ENCODE measurements around the gene HSF4. TPM values are rescaled to one million over a fixed set of nuclear protein-coding genes. Genes with fewer than 3 reads are reported as not detected.

Gene HSF4
- total and polyA plus RNA-seq, 2 of the 4 experiments (the other 2 are of a cell fraction), result 0.54 to 7.5 TPM

GRCh38 chr16:67162506-67163163, 1.9 kb upstream of the HSF4 start:
- Histone ChIP-seq H3K4me1 (ENCODE audit: control insufficient read depth, insufficient read depth, low read length) (peaks cover 18% of the 10 kb centered on the region; the same call in 1 of the 2 replicates), H2BK15ac (ENCODE audit: low read depth, low read length) (no peak overlapping the region), H2AFZ (replicated peaks; ENCODE audit: low read length, poor library complexity) (peak overlapping the region; percentile 83), H3K4ac (ENCODE audit: low read depth, low read length) (no peak overlapping the region), H3K9me3 (ENCODE audit: control insufficient read depth, insufficient read depth, low read length) (no peaks in the 10 kb centered on the region), H3K9me1 (ENCODE audit: insufficient read depth, low read length) (peaks cover 5% of the 10 kb centered on the region; the same call in 1 of the 2 replicates), H4K8ac (ENCODE audit: low read depth in 2 of 2, low read length in 2 of 2) (no peak overlapping the region), H3K27me3 (ENCODE audit: control insufficient read depth, insufficient read depth, low read length) (peaks cover 24% of the 10 kb centered on the region; the same call in 1 of the 2 replicates), H2BK5ac (ENCODE audit: low read depth, low read length, poor library complexity, severe bottlenecking) (no peak overlapping the region), H3K23ac (ENCODE audit: low read depth, low read length) (no peak overlapping the region), H2AK5ac (ENCODE audit: low read depth, low read length) (no peak overlapping the region), H4K5ac (ENCODE audit: low read depth, low read length) (no peak overlapping the region), H2BK20ac (ENCODE audit: low read depth, low read length) (no peak overlapping the region), H3K9ac (ENCODE audit: low read depth, low read length) (no peak overlapping the region), H3K18ac (ENCODE audit: low read depth, low read length) (no peak overlapping the region), H4K20me1 (ENCODE audit: insufficient read depth, low read length) (0 out of 2 replicates have a peak, but pooled peaks cover 5% of the 10 kb centered on the region), H3K4me3 (ENCODE audit: insufficient read depth, low read depth, low read length) (no peak overlapping the region), H3K36me3 (ENCODE audit: control insufficient read depth, insufficient read depth, low read length) (peaks cover 3% of the 10 kb centered on the region; the same call in 1 of the 2 replicates), H3K27ac (ENCODE audit: insufficient read depth, low read length) (no peak overlapping the region), H3K14ac (replicated peaks; ENCODE audit: low read depth, low read length) (no peak overlapping the region), H3K4me2 (ENCODE audit: low read depth, low read length) (no peak overlapping the region), H3K79me1 (ENCODE audit: low read depth in 1 of 2, low read length in 2 of 2) (peaks cover 10 to 25% of the 10 kb centered on the region in 2 experiments; a peak in 2 of 4 replicates), H4K91ac (ENCODE audit: insufficient read depth, low read depth, low read length) (no peak overlapping the region), H3K56ac (ENCODE audit: extremely low read depth, insufficient read depth, low read length) (no peak overlapping the region), H2AK9ac (replicated peaks; ENCODE audit: low read depth, low read length, poor library complexity) (no peak overlapping the region), H2BK120ac (ENCODE audit: low read depth, low read length) (no peak overlapping the region)
- DNase-seq, result no peak
- ATAC-seq (ENCODE audit: low read depth), result no peak
- 59% methylated on average over 24 of the region's 44 CpGs; no CpG with 5 or more reads in 1 of the 2 experiments for WGBS, 2 experiments (ENCODE audit: extremely low coverage in 2 of 2, insufficient read length in 1 of 2)
- TF ChIP-seq BHLHE40 (IDR thresholded peaks at IDR 0.05; ENCODE audit: low read depth, low read length), result no peak
- TF ChIP-seq RFX5 (IDR thresholded peaks at IDR 0.05; ENCODE audit: low read depth, low read length), result peak; percentile 91
- no peak for TF ChIP-seq MXI1 (IDR thresholded peaks at IDR 0.05; ENCODE audit: borderline replicate concordance, low read depth, low read length)
- no peak for TF ChIP-seq USF2 (IDR thresholded peaks at IDR 0.05; ENCODE audit: low read depth, low read length)
- no peak for TF ChIP-seq RAD21 (IDR thresholded peaks at IDR 0.05; ENCODE audit: low read length)
- TF ChIP-seq ELK1 (IDR thresholded peaks at IDR 0.05; ENCODE audit: borderline replicate concordance, low read depth, low read length), result no peak
- no peak for TF ChIP-seq NFE2L2 (IDR thresholded peaks at IDR 0.05; ENCODE audit: low read depth, low read length)
- TF ChIP-seq RCOR1 (IDR thresholded peaks at IDR 0.05; ENCODE audit: insufficient replicate concordance, low read length), result no peak
- dilution Hi-C loops (cut with HindIII; ENCODE audit: low sequenced_read_pairs, unreplicated experiment) (no loop called here), in situ Hi-C loops (cut with MboI; ENCODE audit: low sequenced_read_pairs) (no loop called here), intact Hi-C loops (cut with micrococcal nuclease) (no loop called here)
- no TSS peak for BruUV-seq (replicated peaks)
- POLR2A ChIA-PET (ENCODE audit: unreplicated experiment), result no interaction called here
- CTCF ChIA-PET, result no interaction called here
